Neural cell (in vitro differentiated cells): ENCODE measurements around the gene HELZ. TPM values are rescaled to one million over a fixed set of nuclear protein-coding genes. Genes with fewer than 3 reads are reported as not detected.

ENCODE experiments used
- H2AFZ ChIP-seq: fragments of 200-600, 300-800 bp; sonication (generic), shearing (Covaris generic); 2 replicates; pipeline ENCODE4 v1.6.0; 2014; ENCODE audit warnings: low read depth, mild to moderate bottlenecking, antibody characterized with exemption, low read length, moderate library complexity
- H3F3A ChIP-seq: fragments of 200-600 bp; shearing (Covaris generic); 2 replicates; pipeline ENCODE4 v1.6.1; 2016; ENCODE audit warnings: mild to moderate bottlenecking, moderate library complexity, mixed read lengths, antibody characterized with exemption, low read length; ENCODE audit not compliant: insufficient read depth, poor library complexity, severe bottlenecking
- H3K27ac ChIP-seq: fragments of 200-600, 300-800 bp; sonication (generic), shearing (Covaris generic); 2 replicates; pipeline ENCODE4 v1.5.1; 2014; ENCODE audit warnings: mild to moderate bottlenecking, low read length, moderate library complexity
- H3K27me3 ChIP-seq: fragments of 300-800, 200-600 bp; sonication (generic), shearing (Covaris generic); 2 replicates; pipeline ENCODE4 v1.6.0; 2014; ENCODE audit warnings: mild to moderate bottlenecking, low read depth, low read length, moderate library complexity; ENCODE audit not compliant: insufficient read depth
- H3K36me3 ChIP-seq: fragments of 300-800, 200-600 bp; sonication (generic), shearing (Covaris generic); 2 replicates; pipeline ENCODE4 v1.5.1; 2014; ENCODE audit warnings: mild to moderate bottlenecking, antibody characterized with exemption, low read length, moderate library complexity; ENCODE audit not compliant: insufficient read depth
- H3K4me2 ChIP-seq: fragments of 300-800, 200-600 bp; sonication (generic), shearing (Covaris generic); 2 replicates; pipeline ENCODE4 v1.6.0; 2014; ENCODE audit warnings: mild to moderate bottlenecking, low read length
- H3K4me3 ChIP-seq: fragments of 300-800, 200-600 bp; sonication (generic), shearing (Covaris generic); 2 replicates; pipeline ENCODE4 v1.5.1; 2014; ENCODE audit warnings: mild to moderate bottlenecking, low read length, moderate library complexity
- H3K79me2 ChIP-seq: fragments of 200-600 bp; shearing (Covaris generic); replicated peaks from 2 replicates; pipeline ENCODE4 v1.6.0; 2014; ENCODE audit warnings: mild to moderate bottlenecking, low read length, moderate library complexity; ENCODE audit not compliant: insufficient read depth
- H3K9ac ChIP-seq: fragments of 300-800, 200-600 bp; sonication (generic), shearing (Covaris generic); 2 replicates; pipeline ENCODE4 v1.6.1; 2016; ENCODE audit warnings: mild to moderate bottlenecking, low read length, mixed read lengths
- H3K9me2 ChIP-seq: fragments of 200-600 bp; shearing (Covaris generic); 2 replicates; pipeline ENCODE4 v1.6.1; 2016; ENCODE audit warnings: mild to moderate bottlenecking, low read length, mixed read lengths; ENCODE audit not compliant: insufficient read depth
- H3K9me3 ChIP-seq: fragments of 200-600, 300-800 bp; sonication (generic), shearing (Covaris generic); 2 replicates; pipeline ENCODE4 v1.6.1; 2016; ENCODE audit warnings: mild to moderate bottlenecking, mixed run types, low read length, moderate library complexity, mixed read lengths
- H4K20me1 ChIP-seq: fragments of 200-600 bp; shearing (Covaris generic); 2 replicates; pipeline ENCODE4 v1.6.1; 2016; ENCODE audit warnings: mild to moderate bottlenecking, mixed run types; ENCODE audit not compliant: insufficient read depth
- EP300 ChIP-seq: fragments of 450-650 bp; conservative IDR thresholded peaks from 2 replicates; pipeline ENCODE4 v1.6.1; 2014; ENCODE audit warnings: antibody characterized with exemption, mild to moderate bottlenecking, moderate library complexity; ENCODE audit not compliant: poor library complexity, severe bottlenecking
- EZH2 ChIP-seq: fragments of 200-600, 300-800 bp; shearing (Covaris generic), sonication (generic); IDR thresholded peaks from 2 replicates; pipeline ENCODE4 v1.6.1; 2014; ENCODE audit warnings: antibody characterized with exemption, low read length, borderline replicate concordance, mild to moderate bottlenecking; ENCODE audit not compliant: insufficient read depth, poor library complexity, severe bottlenecking
- MXI1 ChIP-seq: fragments of 450-650 bp; conservative IDR thresholded peaks from 2 replicates; pipeline ENCODE4 v1.6.1; 2014; ENCODE audit warnings: antibody characterized with exemption, mild to moderate bottlenecking; ENCODE audit not compliant: poor library complexity, severe bottlenecking
- POLR2AphosphoS5 ChIP-seq: IDR thresholded peaks from 2 replicates; pipeline ENCODE4 v1.6.1; 2012
- RAD21 ChIP-seq: fragments of 450-650 bp; conservative IDR thresholded peaks from 2 replicates; pipeline ENCODE4 v1.6.1; 2014; ENCODE audit warnings: antibody characterized with exemption, mild to moderate bottlenecking, moderate library complexity
- SMC3 ChIP-seq: fragments of 450-650 bp; conservative IDR thresholded peaks from 2 replicates; pipeline ENCODE4 v1.6.1; 2014; ENCODE audit warnings: antibody characterized with exemption, mild to moderate bottlenecking, moderate library complexity; ENCODE audit not compliant: poor library complexity
- TAF1 ChIP-seq: IDR thresholded peaks from 2 replicates; pipeline ENCODE4 v1.6.1; 2012; ENCODE audit warnings: low read depth
- polyA plus RNA-seq: library from polyadenylated mRNA; depleted of rRNA; stranded (reverse); fragments of >200 nt; gene quantifications from 2 replicates; pipeline ENCODE4 v1.2.3, GENCODE V29; 2014
- TF ChIP-seq, protein P1 (sequence below): fragments of 450-650 bp; IDR thresholded peaks from 2 replicates; pipeline ENCODE4 v1.5.1; 2014; ENCODE audit warnings: antibody characterized with exemption, mild to moderate bottlenecking, moderate library complexity; ENCODE audit not compliant: poor library complexity, severe bottlenecking
- TF ChIP-seq, protein P2 (sequence below): IDR thresholded peaks from 2 replicates; pipeline ENCODE4 v1.6.1; 2012; ENCODE audit warnings: borderline replicate concordance

Gene HELZ
- polyA plus RNA-seq, 1 donor from 2014 or later: 11.7 TPM

DNA sequence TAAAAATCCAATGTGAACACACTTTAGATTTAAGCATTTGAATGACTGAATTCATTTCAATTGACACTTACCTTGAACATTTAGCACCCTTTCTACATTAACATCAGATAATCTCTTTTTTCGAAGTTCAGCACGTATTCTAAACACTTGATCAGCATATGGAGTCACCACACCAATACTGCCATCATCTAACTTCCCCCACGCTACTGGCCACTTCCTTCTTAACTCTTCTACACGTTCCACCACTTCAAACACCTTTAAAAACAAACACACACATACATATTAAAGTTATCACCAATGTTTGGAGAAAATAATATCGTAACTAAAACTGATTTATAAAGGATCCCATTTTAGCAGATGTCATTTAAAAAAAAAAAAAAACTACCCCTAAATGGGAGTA lies 107.1 kb downstream of the HELZ start:
- TF ChIP-seq, protein P1, sequence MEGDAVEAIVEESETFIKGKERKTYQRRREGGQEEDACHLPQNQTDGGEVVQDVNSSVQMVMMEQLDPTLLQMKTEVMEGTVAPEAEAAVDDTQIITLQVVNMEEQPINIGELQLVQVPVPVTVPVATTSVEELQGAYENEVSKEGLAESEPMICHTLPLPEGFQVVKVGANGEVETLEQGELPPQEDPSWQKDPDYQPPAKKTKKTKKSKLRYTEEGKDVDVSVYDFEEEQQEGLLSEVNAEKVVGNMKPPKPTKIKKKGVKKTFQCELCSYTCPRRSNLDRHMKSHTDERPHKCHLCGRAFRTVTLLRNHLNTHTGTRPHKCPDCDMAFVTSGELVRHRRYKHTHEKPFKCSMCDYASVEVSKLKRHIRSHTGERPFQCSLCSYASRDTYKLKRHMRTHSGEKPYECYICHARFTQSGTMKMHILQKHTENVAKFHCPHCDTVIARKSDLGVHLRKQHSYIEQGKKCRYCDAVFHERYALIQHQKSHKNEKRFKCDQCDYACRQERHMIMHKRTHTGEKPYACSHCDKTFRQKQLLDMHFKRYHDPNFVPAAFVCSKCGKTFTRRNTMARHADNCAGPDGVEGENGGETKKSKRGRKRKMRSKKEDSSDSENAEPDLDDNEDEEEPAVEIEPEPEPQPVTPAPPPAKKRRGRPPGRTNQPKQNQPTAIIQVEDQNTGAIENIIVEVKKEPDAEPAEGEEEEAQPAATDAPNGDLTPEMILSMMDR: no peak
- TF ChIP-seq EP300 (no peak), EZH2 (no peak), MXI1 (no peak), POLR2AphosphoS5 (no peak), SMC3 (no peak), RAD21 (no peak), TAF1 (no peak)
- TF ChIP-seq, protein P2, sequence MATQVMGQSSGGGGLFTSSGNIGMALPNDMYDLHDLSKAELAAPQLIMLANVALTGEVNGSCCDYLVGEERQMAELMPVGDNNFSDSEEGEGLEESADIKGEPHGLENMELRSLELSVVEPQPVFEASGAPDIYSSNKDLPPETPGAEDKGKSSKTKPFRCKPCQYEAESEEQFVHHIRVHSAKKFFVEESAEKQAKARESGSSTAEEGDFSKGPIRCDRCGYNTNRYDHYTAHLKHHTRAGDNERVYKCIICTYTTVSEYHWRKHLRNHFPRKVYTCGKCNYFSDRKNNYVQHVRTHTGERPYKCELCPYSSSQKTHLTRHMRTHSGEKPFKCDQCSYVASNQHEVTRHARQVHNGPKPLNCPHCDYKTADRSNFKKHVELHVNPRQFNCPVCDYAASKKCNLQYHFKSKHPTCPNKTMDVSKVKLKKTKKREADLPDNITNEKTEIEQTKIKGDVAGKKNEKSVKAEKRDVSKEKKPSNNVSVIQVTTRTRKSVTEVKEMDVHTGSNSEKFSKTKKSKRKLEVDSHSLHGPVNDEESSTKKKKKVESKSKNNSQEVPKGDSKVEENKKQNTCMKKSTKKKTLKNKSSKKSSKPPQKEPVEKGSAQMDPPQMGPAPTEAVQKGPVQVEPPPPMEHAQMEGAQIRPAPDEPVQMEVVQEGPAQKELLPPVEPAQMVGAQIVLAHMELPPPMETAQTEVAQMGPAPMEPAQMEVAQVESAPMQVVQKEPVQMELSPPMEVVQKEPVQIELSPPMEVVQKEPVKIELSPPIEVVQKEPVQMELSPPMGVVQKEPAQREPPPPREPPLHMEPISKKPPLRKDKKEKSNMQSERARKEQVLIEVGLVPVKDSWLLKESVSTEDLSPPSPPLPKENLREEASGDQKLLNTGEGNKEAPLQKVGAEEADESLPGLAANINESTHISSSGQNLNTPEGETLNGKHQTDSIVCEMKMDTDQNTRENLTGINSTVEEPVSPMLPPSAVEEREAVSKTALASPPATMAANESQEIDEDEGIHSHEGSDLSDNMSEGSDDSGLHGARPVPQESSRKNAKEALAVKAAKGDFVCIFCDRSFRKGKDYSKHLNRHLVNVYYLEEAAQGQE: no peak
- H4K20me1 ChIP-seq: no peaks in the 10 kb centered on the region
- H3K79me2 ChIP-seq: no peaks in the 10 kb centered on the region
- no peaks in the 10 kb centered on the region for H3K27me3 ChIP-seq
- no peak overlapping the region for H3K9ac ChIP-seq
- no peak overlapping the region for H2AFZ ChIP-seq
- no peak overlapping the region for H3K27ac ChIP-seq
- H3K9me2 ChIP-seq: no peaks in the 10 kb centered on the region
- H3K9me3 ChIP-seq: no peaks in the 10 kb centered on the region
- no peak overlapping the region for H3K4me2 ChIP-seq
- H3K4me3 ChIP-seq: no peak overlapping the region
- H3K36me3 ChIP-seq: no peaks in the 10 kb centered on the region
- no peaks in the 10 kb centered on the region for H3F3A ChIP-seq

DNA sequence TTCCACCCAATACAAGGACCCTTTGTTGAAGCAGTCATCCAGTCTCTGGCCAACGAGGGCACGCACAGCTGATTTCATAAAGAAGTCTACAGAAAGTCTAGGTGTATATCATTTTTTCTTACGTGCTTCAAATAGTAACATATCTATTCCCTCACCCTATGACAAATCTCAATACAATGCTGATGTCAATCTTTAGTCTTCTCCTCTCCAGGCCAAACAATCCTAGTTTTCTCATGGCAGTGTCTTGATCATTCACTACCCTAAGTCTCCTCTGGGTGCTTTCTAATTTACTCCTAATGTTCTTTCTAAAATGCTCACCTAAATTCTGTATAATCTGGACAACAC lies 108.0 kb downstream of the HELZ start:
- Histone ChIP-seq H3K27me3 (no peaks in the 10 kb centered on the region), H3K4me3 (no peak overlapping the region), H3K4me2 (no peak overlapping the region), H3F3A (no peaks in the 10 kb centered on the region), H3K9ac (no peak overlapping the region), H2AFZ (no peak overlapping the region), H3K9me3 (no peaks in the 10 kb centered on the region), H3K9me2 (no peaks in the 10 kb centered on the region), H3K36me3 (no peaks in the 10 kb centered on the region), H4K20me1 (no peaks in the 10 kb centered on the region), H3K79me2 (no peaks in the 10 kb centered on the region), H3K27ac (no peak overlapping the region)
- no peak for TF ChIP-seq EP300
